CD4-positive, alpha-beta T cell treated with Interleukin-1 beta for 1 hour (primary cell): Measurements from ENCODE around the gene TNF.
A peak's percentile ranks its signal among the peaks of the same experiment; 100 is the strongest.

ENCODE experiments used
- DNase-seq, 2 donors: peaks; one replicate each; pipeline ENCODE4 v3.0.0-alpha.2; 2020 to 2022

TNF gene

DNA sequence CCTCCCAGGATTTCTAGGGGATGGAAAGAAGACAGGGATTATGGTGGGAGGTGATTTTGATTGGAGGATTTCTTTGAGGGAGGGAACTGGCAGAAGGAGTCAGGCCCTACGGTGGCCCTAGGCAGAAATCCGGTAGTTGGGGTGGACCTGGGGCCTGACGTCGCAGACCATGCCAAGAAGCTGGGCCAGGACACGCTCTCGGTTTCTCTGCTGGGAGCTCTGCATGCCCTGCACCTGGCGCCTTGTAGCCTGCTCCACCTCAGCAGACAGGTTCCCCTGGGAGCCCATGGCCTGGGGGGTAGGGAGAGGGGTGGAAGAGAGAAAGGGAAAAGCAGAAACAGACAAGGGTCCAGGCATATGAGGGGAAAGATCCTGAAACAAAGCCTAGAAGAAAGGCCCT is 30.1 kb upstream of the TNF start:
- DNase-seq = no peak

DNA sequence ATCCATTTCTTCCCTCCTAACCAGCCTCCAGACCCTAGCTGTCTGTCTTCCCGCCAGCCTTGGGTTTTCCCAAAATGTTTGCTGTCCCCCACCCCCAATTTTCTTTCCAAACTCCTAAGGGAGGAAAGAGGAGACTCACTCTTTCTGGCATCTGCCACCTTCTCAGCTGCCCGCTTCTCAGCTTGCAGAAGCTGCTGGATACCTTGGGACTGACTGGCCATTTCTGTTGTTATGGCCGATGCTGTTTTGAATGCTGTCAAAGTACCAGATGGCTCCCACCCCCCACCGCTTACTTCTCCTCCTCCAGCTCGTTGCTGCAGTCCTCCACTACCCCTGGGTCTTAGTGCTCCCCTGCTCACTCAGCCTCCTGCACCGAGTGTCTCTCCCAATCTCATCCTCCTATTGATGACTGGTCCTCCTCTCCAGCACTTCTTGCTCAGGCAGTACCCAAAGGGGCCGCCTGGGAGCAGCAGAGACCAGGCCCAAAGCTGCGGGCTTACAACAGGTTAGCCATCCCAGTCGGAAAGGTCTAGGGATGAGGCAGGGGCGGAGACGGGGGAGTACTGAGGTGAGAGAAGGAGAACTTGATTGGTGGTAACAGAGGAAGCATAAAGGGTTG is 28.9 kb upstream of the TNF start, which contains the start of gene ATP6V1G2:
Gene ATP6V1G2, minus strand, starts transcription at position 270 of the 619 bp plus-strand sequence. Its CDS starts 49 bp downstream, at position 221.
- peak; percentile 86 to 88 for DNase-seq

DNA sequence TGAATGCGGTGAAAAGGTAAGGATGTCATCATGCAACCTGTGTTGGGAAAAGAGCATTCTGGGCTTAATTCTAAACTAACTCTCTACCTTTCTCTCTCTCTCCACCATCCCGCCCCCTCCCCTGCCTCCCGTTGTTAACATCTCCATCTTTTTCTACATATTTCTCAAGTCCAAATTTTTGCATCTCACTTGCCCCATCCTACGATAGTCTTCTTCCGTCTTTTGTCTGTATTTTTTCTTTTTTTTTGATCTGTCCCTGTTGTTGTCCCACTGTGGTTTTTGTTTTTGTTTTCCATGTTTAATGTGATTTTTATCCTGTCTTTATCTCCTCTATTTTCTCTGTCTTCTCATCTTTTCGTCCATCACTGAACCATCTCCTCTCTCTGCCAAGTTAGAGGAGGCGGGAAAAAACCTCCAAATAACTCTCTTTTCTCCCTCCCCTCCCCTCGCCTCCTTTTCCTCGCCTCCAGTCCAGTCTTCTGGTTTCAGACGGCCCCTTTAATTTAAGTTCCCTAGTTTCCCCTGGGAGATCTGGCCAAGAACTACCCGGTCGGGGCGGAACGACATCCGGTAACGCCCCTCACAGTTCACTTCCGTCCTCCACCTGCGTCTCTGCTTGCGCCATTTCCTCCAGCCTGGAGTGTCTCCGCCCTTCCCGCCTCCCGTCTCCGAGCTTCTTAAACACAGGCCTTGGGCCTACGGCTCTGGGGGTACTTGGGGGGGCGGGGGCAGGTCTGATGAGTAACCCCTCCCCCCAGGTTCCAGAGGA is 28.2 kb upstream of the TNF start, which contains the start of gene NFKBIL1:
Gene NFKBIL1, plus strand, starts transcription at position 651 of the 769 bp plus-strand sequence. Its CDS starts 87 bp downstream, at position 738.
- DNase-seq = peak; percentile 91 to 95

DNA sequence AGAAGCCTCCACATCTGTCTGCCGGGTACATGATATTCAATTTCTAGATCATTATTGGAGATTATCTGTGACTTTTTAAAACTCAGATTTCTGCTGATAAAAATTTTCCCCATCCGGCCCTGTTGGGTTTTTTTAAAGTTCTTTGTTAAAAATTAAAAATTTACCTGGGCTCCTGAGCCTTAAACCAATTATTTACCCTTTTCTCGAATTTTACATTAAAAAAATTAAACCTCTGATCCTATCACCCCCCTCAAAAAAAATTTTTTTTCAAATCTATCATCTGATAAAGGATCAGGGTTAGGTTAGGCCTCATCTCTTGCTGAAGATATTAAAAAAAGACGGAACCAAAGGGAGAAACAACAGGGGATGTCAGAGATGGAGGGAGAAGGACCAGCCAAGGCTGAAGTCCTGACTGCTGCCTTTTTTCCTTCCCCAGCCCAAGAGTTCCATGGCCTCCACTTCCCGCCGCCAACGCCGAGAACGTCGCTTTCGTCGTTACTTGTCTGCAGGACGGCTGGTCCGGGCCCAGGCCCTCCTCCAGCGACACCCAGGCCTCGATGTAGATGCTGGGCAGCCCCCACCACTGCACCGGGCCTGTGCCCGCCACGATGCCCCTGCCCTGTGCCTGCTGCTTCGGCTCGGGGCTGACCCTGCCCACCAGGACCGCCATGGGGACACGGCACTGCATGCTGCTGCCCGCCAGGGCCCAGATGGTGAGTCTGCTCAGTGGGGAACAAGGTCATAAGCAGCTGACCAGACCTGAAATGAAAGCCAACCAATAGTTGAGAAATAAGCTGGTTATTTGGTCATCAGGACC is 27.4 kb upstream of the TNF start:
- no peak for DNase-seq

DNA sequence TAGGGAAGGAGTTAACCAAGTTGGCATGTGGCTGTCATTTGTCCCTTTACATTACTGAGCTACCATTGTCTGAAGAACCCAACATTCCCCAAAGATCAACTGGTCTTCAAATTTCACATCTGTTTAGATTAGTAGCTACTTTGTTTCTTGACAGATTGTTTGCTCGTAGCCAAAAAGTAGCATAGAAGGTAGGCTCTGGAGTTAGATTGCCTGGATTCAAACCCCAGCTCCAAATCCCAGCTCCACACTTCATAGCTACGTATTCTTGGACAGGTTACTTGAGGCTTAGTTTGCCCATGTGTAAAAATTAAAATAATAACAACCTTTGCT is 26.9 kb upstream of the TNF start:
- DNase-seq = no peak

DNA sequence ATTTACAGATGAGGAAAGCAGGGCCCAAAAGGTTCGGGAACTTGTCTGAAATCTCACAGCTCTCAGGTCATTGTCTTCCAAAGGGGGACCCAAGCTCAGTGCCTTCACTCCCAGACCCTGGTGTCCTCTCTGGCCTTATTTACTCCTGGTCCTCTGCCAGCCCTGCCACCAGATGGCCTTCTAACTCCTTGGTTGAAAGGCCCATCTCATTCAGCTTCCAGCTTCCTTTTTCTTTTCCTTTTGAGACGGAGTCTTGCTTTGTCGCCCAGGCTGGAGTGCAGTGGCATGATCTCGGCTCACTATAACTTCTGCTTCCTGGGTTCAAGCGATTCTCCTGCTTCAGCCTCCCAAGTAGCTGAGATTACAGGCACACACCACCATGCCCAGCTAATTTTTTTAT is 24.0 kb upstream of the TNF start:
- DNase-seq = peak; percentile 79

DNA sequence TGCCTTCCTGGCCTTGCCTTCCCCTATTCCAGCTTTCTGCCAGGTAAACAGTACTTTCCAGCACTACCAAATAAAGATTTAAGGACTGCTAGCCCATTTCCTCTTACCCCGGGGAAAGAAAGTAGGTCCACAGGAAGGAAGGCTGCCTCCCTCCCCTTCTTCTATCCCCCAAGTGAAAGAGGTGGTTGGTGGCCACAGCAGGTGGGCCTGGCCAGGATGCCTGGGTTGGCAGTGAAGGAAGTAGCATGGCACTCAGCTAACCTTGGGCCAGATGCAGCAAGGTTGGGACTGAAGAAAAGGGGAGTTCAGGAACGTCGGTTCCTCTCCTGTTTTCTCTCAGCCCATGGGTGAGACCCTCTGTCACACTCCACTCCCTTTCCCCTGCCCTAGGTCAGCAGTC is 19.1 kb upstream of the TNF start:
- no peak for DNase-seq

DNA sequence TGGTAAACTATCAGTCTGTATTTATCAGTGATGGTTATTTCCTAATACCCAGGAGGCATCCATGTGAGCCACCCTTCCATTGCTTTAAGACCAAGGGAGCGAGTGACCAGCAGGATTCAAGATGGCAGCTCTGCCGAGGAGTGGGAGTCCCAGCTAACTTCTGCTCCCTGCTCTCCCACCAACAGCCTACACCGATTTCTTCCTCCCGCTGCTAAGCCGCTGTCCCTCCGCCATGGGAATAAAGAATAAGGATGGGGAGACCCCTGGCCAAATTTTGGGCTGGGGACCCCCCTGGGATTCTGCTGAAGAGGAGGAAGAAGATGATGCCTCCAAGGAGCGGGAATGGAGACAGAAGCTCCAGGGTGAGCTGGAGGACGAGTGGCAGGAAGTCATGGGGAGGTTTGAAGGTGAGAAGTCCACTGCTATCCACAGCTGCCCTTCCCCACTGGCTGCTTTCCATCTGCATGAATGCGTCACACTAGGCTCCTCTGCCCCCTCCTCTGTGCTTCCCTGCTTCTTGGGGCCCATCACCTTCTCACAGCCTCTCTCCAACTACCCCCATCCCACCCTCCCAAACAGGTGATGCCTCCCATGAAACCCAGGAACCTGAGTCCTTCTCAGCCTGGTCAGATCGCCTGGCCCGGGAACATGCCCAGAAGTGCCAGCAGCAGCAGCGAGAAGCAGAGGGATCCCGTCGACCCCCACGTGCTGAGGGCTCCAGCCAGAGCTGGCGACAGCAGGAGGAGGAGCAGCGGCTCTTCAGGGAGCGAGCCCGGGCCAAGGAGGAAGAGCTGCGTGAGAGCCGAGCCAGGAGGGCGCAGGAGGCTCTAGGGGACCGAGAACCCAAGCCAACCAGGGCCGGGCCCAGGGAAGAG is 17.7 kb upstream of the TNF start:
- DNase-seq = no peak

DNA sequence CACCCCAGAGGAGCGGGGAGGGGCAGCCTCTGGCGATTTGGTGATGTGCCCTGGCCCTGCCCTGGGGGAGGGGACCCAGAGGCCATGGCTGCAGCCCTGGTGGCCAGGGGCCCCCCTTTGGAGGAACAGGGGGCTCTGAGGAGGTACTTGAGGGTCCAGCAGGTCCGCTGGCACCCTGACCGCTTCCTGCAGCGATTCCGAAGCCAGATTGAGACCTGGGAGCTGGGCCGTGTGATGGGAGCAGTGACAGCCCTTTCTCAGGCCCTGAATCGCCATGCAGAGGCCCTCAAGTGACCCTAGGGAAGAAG is 17.1 kb upstream of the TNF start:
- no peak for DNase-seq

DNA sequence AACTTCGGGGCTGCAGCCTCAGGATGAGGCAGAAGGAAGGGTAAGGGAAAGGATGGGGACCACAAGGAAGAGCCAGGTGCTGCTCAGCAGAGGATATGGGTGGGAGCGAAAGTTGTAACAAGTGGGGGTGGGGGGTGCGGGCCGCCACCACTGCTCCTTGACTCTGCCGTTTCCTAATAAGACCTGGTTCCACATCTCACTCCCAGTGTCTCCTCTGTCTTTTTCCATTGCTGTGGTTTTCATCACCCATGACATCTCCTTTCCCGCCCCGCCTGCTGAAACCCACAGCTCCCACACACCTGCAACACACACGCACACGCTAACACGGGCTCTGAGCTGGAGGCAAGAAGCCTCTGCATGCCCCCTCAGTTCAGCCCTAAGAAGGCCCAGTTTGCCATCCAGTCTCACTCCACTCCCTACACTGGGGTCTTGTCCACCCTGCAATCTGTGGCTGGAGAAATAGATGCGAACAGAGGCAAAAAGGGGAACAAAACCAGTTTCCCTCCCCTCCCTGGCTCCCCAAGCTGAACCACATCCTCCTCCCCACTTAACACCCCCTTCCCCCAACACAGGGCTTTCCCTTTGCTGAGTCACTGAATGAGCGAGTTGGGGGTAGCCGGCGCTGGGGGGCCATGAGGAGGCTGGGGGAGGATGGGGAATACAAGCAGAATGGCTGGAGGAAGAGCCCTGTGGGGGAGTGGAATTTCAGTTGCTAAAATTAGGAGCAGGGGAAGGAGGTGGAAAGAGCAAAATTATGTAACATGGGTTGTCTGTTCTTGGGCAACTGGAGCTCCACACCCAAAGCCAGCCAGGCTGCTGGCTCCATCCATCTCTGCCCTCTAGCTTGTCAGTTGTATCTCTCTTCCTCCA is 16.5 kb upstream of the TNF start:
- DNase-seq = peak; percentile 71 to 83

DNA sequence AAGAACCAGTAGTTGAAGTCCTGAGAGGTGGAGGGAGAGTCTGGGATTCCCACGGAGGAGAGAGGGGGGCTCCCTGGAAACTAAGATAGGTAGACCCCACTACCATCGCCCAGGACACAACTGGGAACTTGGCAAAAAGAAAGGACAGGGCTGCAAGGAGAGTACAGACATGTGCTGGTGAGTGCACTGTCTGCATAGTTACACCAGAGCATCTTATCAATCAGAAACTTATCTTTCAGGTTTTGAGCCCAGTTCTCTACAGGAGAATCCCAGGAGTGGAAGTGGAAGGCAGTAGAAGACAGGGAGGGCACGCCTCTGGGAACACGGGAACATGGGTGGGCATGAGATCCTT is 15.8 kb upstream of the TNF start:
- no peak for DNase-seq

DNA sequence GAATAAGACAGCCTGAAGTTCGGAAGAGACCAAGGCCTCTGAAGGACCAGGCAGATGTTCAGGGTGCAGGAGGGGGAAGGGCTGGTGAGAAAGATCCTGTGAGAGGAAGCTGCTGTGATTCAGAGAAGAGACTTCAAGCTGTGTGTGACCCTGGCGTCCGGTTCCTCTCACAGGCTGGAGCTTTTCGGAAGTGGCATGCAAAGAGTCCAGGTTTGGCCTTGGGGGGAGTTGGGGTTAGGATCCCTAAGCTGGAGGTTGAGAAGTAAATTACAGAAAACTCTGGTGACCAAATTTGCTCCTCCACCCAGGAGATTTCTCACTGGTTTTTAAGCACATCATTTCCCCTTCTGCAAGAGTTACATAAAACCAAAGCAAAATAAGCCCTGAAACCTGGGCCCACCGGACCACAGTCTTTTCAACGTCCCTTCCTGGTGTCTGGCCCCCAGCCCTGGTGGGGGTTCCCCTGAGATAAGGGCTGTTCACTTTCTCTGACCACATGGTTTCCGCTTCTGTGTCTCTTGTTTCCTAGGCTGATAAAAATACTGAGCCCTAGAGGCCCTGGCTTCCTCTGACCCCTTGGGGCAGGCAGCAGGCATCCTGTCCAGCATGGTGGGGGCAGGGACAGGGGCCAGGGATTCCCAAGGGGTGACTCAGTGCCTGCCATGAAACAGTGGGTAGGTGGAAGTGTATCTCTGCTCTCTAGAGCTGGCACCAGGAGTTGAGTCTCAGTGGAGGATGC is 15.2 kb upstream of the TNF start:
- DNase-seq = peak; percentile 61 to 78

DNA sequence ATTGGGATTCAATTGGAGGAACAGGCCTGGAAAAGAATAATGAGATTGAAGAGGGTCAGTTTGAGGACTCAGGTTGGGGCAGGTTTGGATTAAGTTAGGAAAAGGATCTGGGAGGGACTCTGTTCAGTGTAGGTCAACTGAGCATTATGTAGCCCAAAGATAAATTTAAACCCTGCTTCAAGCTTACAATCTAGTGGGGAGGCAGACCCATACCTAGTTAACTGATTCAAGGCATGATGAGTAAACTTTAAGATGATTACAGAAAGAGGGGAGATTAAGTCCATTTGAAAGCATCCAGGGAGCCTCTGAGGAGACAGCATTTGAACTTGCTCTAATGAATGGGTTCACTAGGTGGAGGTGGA is 14.7 kb upstream of the TNF start:
- DNase-seq = no peak

DNA sequence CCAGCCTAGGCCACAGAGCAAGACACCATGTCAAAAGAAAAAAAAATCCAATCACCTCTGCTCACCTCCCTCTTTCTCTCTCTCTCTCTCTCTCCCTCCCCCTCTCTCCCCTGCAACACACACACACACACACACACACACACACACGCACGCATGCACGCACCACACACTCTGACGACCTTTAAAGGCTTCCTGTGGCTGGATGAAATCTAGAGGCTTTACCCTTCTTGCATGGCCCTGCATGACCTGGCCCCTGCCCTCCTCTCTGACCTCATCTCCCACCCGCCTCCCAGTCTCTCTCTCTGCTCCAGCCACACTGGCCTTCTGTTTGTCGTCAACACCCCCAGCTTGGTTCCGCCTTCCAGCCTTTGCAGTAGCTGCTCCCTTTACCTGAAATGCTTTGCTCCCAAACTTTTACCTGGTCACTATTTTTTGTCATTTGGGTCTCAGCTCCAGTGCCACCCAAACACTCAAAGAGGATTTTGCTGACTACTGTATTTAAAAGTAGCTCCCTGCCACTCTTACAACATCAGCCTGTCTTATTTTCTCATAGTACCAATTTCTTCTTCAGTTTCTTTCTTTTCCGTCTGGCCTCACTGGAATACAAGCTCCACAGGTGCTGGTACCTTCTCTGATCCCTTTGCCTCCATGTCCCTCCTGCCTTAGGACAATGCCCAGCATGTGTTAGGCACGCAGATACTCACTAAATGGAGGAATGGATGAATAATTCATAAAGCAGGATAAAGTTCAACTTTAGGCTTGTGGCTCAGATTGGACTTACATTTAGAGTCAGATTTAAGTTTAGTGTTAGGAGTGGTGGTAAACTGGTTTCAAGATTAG is 7.6 kb upstream of the TNF start:
- peak; percentile 47 to 51 for DNase-seq

DNA sequence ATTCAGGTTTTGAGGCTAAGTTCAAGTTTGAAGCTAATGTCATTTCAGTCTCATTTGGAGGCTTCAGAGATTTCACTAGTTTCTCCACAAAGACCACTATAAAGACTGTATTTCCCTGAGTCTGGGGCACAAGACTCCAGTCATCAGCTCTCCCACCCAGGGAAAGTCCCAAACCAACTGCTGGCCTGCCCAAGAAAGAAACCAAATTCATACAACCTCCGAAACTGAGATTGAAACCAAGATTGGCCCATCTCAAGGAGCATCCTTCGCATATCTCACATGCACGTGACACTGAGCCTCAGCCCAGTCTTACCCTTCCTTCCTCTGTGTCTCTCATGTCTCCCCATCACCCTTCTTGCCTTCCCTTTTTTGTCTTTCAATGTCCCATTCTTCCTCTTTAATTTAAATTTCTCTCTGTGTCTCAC is 6.8 kb upstream of the TNF start:
- DNase-seq = peak; percentile 81 to 87

DNA sequence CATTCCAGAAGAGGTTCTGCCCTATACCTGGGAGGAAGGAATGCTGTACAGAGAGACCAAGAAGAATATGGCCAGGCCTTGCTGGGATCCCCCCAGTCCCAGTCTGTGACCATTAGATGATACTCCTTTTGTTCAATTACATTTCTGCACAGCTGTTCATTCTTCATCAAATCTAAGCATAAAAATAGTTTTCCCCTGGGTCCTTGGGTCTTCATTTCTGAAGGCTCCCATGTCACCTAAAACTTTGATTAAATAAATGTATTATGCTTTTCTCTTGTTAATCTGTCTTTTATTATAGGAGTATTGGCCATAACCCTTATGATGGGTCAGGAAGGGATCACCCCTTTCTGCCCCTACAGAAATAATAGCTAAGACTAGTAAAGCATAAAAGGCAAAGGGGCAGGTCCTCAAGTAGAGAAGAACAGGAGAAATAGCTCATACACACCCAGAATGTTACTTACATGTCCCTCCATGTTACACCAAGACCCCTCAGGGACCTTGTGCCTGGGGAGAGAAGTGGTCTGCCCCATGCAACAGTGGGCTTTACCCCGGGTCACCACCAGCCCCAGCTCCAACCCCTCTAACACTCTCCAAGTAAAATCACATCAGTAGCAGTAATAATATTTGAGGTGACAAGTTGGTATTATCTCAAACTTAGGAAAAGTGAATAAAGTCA is 5.4 kb upstream of the TNF start:
- DNase-seq = no peak

DNA sequence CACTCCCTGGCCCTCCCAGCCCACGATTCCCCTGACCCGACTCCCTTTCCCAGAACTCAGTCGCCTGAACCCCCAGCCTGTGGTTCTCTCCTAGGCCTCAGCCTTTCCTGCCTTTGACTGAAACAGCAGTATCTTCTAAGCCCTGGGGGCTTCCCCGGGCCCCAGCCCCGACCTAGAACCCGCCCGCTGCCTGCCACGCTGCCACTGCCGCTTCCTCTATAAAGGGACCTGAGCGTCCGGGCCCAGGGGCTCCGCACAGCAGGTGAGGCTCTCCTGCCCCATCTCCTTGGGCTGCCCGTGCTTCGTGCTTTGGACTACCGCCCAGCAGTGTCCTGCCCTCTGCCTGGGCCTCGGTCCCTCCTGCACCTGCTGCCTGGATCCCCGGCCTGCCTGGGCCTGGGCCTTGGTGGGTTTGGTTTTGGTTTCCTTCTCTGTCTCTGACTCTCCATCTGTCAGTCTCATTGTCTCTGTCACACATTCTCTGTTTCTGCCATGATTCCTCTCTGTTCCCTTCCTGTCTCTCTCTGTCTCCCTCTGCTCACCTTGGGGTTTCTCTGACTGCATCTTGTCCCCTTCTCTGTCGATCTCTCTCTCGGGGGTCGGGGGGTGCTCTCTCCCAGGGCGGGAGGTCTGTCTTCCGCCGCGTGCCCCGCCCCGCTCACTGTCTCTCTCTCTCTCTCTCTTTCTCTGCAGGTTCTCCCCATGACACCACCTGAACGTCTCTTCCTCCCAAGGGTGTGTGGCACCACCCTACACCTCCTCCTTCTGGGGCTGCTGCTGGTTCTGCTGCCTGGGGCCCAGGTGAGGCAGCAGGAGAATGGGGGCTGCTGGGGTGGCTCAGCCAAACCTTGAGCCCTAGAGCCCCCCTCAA is 3.1 kb upstream of the TNF start, which contains the start of gene LTA:
Gene LTA, plus strand, starts transcription at position 249 of the 871 bp plus-strand sequence. Its CDS starts 454 bp downstream, at position 703.
- peak; percentile 78 to 81 for DNase-seq
